GM18873 (cell line): ENCODE data around the gene ECD.

Experiments
- ATAC-seq: cut with Tn5 transposase; IDR thresholded peaks from one replicate; pipeline ENCODE4 v1.9.1; 2021; ENCODE audit warnings: mild to moderate bottlenecking, moderate library complexity, moderate number of reproducible peaks; ENCODE audit not compliant: unreplicated experiment, low FRiP score

Gene ECD

DNA sequence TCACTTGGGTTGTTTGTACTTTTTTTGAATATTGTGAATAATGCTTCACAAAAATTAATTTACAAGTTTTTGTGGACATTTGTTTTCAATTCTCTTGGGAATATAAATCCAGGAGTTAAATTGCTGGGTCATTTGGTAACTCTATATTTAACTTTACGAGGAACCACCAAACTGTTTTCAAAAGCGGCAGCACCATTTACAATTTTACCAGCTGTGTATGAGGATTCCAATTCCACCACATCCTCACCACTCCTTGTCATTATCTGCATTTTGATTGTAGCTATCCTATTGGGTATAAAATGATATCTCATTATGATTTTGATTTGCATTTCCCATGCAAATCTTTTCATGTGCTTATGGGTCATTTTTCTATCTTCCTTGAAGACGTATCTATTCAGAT is 61.5 kb downstream of the ECD start:
- ATAC-seq: no peak

DNA sequence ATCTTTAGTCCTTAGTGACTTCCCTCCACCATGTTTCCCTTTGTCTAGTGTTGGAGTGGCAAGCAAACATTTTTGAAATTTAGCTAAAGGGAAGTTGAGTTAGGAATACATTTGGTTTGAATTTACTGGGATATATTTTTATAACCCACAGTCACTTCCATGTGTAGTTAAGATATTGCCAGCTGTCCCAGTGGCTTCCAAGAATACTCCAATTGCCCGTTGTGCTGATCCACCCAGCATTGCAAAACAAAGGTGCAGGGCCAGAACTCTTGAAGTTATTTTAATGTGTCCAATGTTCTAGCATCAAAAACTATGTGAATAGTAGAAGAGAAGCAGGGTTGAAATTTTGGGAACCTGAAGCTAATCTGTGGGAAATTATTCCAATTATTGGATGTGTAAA is 68.7 kb downstream of the ECD start:
- no peak for ATAC-seq

DNA sequence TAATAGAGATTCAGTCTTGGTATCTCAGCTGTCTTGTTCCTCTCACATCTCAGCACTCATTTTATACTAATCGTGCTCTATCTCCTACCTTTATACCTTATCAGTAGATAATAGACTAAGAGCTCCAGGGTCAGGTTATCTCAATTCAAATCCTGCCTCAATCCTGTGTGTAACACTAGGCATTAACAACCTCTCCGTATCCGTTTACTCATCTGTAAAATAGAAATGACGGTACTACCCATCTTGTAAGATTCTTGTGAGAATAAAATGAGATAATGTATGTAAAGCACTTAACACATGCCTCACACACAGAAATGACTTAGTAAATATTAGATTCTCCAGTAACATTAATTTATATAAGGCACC is 70.5 kb downstream of the ECD start:
- peak; percentile 14 for ATAC-seq

DNA sequence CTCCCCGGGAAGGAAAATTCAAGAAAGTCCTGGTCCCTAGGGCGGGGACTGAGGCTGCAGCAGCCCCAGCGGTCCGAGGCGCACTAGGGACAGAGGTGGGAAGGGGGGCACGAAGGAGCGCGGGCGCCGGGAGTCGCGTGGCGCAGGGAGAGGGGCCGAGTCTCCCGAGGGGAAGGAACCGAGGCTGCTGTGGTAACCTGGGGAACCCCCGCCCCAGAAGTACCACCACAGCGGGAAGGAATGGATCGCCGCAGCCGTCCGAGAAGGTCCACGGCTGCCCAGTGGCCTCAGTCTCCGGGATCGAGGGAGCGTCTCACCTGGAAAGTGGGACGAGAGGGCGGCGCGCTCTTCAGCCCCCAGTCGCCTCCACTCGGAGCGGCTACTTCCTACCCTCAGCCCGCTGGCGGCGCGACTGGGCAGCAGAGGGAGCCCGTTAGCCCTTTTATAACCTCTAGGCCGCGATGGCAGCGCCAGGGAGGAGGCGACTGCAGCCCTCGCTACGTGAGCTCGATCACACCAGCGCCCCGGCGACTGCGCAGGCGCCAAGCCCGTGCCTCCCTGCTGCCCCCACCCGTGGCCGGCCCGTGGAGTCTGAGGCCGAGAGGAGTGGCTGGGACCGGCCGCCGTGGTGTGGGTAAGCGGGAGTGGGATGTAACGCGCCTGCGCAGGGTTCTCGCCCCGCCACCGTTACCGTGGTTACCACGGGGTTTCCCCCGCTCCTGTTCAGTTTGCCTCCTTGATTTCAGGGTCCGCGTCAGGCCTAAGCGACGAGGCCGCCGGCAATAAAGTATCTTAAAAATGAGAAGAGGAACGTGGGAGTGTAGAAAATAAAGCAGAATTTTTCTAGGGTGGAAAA is 71.1 kb downstream of the ECD start, which contains the start of gene P4HA1:
TSS of gene P4HA1 (minus strand) at position 418 of the 856 bp plus-strand sequence. CDS start 21,983 bp downstream, outside the sequence.
- ATAC-seq: peak; percentile 73

DNA sequence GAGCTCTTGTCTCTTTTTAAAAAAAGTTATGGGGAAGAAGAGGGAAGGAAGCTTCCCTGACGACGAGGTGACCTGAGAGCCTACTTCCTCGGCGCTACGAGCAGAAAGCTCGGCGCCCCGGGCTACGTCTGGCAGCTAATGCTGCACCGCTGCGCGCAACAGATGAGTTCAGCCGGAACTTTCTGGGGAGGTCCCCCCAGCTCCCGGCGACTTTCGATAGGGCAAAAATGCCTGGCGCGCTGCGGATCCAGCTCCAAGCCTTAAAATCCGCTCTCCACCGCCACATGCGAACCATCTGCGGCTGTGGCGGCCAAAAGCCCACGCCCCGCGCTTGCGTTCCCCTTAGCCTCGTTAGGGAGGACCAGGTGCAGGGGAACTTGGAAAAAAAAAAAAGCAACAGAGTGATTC is 71.8 kb downstream of the ECD start:
- ATAC-seq: peak; percentile 12

DNA sequence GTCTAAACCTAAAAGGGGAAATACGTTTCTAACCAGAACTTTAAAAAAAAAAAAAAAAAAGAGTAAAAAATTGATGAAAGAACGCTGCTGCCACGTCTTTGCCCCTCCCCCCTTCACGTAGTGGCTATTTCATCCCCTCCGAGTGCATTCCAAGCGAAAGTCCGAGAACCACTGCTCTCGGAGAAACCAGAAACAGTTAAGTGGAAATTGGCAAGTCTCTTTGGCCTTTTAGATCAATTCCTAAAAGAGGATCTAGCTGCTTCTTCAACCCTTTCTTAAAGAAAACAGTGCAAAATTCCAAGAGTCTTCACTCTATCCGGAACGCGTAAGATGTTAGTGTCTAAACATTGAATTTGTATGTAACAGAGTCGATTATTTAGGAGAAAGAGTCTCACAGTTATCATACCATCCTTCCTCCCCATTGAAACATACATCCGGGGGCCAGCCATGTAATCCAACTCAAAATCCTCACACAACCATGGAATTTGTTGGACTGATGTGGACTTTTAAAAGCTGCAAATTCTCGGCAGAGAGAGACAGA is 72.3 kb downstream of the ECD start:
- ATAC-seq: no peak

DNA sequence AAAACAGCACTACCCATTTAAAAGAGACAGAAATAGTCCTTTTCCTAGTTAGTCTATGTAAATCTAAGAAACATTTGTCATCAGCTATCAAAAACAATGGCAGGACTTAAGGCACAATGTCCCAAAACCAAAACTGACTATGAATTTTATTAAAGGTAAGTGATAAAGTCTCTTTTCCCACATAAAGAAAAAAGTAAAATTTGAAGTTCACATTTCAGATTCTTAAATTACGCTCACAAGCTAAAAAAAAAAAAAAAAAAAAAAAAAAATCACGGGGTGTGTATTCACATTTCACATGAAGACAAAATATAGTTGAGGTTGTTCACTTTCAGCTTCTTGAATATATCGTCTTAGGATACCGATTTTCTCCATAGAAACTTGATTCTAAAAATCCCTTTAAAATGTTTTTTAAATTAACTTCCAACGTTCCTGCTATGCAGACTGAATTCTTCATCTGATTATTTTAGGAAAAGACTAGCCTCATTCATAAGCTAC is 72.8 kb downstream of the ECD start:
- no peak for ATAC-seq

DNA sequence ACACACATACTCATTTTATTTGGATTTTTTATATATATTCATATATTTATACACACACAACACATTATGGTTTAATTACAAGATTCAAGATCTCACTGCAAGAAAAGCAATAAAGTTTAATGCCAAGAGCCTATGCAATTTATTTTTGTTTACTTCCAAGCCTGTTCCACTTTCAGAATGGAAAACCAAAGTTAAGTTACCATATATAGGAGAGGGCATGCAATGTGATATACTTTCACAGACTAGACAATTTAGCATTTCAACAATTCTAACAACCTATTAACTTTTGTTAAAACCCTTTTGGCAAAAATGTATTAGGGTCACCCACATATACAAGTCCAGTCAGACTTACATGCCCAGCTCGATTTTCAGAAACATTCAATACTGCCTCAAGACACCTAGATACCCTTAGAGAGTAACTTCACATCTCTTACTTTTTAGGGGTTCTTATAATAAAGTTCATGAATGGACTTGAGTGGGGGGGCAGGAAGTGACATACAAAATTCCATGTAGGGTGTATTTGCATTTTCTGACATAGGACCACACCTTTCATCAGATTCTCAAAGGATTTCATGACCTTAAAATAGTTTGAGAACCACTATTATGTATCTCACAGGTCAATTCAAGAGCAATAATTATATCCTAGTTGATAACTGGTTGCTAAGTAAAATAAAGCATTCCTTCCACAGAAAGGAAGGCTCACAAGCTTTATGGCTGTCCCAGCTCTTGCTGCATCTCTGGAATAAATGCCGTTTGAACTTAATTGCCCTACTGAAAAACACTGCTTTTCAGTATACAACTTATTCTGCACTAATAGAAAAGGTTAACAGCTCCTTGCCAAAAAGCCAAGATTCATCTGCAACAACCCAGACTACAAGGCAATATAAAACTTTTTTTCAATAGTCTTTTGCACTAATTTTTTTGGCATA is 73.6 kb downstream of the ECD start:
- ATAC-seq: no peak

DNA sequence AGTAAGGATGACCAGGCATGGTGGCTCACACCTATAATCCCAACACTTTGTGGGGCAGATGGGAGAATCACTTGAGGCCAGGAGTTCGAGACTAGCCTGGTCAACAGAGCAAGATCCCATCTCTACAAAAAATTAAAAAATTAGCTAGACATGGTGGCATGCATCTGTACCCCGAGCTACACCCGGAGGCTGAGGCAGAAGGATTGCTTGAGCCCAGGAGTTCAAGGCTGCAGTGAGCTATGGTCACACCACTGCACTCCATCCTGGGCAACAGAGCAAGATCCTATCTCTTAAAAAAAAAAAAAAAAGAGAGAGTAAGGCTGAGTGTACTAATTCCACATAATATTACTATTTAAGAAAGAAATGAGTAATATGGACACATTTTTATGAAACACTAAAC is 75.0 kb downstream of the ECD start:
- no peak for ATAC-seq

DNA sequence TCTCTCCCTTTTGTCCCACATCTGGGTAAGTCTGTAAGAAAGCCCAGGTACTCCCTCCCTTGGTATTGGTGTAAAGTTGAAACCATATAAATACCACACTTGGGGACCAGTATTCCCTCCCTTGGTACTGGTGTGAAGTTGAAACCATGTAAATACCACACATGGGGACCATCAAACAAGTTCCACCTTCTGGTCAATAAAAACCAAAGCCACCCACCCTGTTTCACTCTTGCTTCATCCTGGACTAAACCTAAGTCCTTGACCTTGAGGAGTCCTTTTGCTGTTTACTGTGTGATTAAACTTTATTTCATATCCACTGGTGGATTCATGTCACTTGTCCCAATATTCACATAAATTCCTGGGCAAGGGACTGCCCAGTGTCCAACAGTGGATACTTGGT is 79.5 kb downstream of the ECD start:
- no peak for ATAC-seq

DNA sequence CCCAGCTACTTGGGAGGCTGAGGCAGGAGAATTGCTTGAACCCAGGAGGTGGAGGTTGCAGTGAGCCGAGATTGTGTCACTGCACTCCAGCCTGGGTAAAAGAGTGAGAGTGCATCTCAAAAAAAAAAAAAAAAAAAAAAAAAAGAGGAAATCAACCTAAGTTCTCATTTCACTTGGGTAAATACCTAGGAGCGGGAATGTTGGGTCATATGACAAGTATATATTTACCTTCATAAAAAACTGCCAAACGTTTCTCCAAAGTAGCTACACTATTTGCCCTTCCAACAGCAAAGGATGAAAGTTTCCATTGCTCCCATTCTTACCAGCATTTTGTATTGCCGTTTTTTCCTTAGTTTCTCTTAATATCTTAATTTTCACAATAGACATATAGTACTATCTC is 81.0 kb downstream of the ECD start:
- ATAC-seq: no peak

DNA sequence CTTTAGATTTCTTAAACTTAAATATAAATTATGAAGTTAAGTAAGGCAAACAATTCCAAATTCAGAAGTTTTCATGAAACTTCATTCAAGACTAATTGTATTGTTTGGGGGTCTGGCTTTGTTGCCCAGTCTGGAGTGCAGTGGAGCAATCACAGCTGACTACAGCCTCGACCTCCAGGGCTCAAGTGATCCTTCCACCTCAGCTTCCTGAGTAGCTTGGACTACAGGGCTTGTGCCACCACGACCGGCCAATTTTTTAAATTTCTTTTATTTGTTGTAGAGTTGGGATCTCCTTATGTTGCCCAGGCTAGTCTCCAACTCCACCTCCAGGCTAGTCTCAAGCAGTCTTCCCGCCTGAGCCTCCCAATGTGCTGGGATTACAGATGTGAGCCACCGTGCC is 83.6 kb downstream of the ECD start:
- no peak for ATAC-seq
